DND-41 (cell line): ENCODE results near the gene PRTN3.

Experiments
- CTCF ChIP-seq: IDR thresholded peaks from 2 replicates; pipeline ENCODE4 v1.5.1; 2012; ENCODE audit warnings: borderline replicate concordance, low read length, moderate library complexity, mild to moderate bottlenecking; ENCODE audit not compliant: poor library complexity, severe bottlenecking; ENCODE audit errors: extremely low read depth
- EZH2 ChIP-seq: IDR thresholded peaks from 3 replicates; pipeline ENCODE4 v1.6.1; 2012; ENCODE audit warnings: borderline replicate concordance, low read depth, mild to moderate bottlenecking, moderate library complexity, low read length, inconsistent platforms; ENCODE audit not compliant: severe bottlenecking

GRCh38 chr19:812049-812746 is 28.6 kb upstream of the PRTN3 start:
- TF ChIP-seq CTCF (no peak), EZH2 (no peak)
